Measurements from ENCODE around the gene U2SURP.
A peak's percentile ranks its signal among the peaks of the same experiment; 100 is the strongest.
"Not testable (repeated sequence)": the region's sequence is repeated elsewhere in the genome, so short reads cannot be mapped to it uniquely, and the experiment has no call there.

The U2SURP gene

DNA sequence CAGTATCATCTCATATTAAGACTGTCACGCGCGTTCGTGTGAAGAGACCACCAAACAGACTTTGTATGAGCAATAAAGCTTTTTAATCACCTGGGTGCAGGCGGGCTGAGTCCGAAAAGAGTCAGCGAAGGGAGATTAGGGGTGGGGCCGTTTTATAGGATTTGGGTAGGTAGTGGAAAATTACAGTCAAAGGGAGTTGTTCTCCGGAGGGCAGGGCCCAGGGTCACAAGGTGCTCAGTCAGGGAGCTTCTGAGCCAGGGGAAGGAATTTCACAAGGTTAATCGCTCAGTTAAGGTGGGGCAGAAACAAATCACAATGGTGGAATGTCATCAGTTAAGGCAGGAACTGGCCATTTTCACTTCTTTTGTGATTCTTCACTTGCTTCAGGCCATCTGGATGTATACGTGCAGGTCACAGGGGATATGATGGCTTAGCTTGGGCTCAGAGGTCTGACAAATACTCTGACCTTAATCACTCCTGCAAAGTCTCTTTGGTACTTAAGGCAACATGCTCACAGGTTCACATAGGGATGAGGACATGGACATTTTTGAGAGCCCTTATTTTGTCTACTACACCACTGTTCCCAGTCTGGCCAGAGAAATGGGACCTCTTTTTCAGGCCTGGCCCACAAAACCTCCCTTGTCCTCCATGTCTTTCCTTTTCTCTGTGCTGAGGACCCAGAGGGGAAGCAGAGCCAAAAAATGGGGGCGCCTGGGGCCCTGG lies 71.1 kb downstream of the U2SURP start:
- not testable (repeated sequence) for DNase-seq

DNA sequence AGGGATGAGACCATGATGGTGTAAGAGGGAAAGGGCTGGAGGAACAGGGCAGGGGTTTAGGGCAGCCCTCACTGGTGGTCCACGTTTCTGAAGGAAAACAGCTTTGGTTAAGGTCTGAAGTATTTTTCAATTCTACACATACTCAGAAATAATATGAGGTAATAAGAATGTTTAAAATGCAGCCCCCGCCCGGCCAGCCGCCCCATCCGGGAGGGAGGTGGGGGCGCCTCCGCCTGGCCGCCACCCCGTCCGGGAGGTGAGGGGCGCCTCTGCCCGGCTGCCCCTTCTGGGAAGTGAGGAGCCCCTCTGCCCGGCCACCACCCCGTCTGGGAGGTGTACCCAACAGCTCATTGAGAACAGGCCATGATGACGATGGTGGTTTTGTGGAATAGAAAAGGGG lies 72.2 kb downstream of the U2SURP start:
- DNase-seq = not testable (repeated sequence)

DNA sequence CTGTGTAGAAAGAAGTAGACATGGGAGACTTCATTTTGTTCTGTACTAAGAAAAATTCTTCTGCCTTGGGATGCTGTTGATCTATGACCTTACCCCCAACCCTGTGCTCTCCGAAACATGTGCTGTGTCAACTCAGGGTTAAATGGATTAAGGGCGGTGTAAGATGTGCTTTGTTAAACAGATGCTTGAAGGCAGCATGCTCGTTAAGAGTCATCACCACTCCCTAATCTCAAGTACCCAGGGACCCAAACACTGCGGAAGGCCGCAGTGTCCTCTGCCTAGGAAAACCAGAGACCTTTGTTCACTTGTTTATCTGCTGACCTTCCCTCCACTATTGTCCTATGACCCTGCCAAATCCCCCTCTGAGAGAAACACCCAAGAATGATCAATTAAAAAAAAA lies 72.6 kb downstream of the U2SURP start:
- DNase-seq = not testable (repeated sequence)

DNA sequence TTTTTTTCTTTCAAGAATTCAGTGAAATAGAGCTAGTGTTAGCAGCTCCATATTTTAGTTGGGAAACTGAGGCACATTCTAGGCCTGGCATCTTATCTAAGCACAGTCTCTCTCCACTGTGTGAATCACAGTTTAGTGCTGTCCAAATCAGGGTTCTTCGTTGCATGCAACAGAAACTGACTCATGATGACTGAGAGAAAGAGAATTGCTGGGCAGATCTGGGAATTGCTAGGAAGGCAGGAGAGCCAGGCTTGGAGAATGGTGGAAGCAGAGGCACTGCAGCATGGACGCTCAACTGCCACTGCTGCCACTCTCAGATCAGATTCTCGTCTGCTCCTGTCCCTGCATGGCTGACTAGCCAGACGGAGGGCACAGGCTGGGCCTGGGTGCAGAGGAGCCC lies 77.5 kb downstream of the U2SURP start:
- DNase-seq = no peak

DNA sequence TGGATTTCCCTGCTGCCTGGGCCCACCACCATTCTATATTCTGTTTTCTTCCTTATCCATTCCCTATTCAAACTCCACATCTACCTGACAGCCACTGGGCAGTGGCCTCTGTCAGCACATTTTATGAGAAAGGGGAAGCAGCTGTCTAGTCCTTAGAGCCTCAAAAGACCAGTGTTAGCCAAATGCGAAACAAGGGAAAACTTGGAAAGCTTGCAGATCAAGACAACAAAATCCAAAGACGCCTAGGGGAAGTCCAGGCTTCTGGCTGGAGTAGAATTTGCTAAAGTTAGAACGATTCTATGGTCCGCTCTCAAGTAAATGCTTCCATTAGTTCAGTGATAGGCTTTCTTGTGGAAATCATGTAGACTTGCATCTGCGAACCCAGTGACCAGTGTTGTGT lies 78.8 kb downstream of the U2SURP start:
- DNase-seq = no peak

DNA sequence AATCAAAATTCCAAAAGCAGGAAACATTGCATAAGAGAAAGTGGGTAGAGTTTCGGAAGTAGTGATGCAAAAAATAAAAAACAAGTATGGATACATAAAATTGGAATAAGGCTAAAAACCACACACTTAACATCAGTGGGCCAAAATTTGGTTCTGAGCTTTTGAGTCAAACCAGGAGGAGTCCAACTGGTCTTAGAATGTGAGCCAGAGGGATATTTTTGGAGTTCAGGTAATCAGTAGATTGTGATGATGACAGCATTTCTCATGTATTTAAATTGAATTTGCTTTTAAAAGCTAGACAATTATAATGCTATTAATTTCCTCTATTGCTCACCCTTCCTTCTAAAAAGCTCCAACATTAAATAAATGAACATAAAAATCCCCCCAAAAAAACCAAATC lies 80.0 kb downstream of the U2SURP start:
- DNase-seq = no peak

DNA sequence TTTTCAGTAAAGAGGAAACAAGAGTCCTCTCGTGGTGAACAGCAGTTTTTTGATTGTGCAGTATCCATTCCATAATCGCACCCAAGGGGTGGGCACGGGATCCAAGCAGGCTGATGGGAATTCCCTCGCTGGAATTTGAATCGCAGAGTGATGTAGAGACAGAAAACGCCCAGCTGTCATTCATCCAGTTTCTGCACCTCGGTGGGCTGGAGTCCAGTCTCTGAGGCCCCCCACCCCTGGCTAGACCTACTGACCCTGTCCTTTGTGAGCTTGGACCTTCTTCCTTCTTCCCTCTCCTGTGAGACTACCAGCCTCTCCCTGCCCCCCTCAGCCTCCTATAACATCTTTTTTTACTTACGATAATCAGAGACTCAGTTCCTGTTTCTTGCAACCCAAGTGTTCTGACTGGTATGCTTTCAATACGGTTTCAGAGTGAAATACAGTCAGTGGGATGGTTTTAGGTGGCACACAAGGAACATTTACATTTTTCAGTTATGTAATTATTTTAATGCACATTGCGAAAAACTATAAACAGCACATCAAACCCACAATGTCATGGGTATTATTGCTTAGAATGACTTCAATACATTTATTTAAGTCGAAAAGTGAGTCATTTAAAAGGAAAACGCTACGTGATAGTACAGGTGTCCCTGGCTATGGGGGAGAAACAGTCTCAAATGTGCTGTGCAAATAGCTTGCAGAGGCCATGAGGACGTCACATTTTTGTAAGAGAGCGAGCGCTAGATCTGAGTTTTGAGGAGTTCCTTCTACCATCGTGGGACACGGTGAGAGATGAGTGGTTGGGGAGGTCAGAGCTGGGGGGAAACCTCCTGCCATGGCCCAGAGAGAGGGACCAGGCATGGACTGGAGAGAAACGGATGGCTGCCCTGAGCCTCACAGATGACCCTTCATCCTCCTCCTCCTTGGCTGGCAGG lies 80.7 kb downstream of the U2SURP start:
- peak; percentile 34 to 48 (median 40) for DNase-seq

DNA sequence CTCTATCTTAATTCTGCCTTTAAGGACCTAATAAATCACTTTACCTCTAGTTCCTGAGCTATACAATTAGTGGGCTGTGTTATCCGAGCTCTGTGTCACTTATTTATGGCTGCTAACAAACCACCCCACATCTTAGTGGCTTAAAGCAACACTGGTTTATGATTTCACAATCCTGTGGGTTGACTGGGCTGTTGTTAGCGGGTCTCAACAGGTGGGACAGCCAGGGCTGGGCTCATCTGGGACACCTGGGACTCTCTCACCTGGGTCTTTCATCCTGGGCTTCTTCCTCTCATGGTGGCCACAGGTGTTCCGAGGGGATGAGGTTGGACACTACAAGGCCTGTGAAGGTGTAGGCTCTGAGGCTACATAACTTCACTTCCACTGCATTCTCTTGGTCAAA lies 82.4 kb downstream of the U2SURP start:
- no peak for DNase-seq

DNA sequence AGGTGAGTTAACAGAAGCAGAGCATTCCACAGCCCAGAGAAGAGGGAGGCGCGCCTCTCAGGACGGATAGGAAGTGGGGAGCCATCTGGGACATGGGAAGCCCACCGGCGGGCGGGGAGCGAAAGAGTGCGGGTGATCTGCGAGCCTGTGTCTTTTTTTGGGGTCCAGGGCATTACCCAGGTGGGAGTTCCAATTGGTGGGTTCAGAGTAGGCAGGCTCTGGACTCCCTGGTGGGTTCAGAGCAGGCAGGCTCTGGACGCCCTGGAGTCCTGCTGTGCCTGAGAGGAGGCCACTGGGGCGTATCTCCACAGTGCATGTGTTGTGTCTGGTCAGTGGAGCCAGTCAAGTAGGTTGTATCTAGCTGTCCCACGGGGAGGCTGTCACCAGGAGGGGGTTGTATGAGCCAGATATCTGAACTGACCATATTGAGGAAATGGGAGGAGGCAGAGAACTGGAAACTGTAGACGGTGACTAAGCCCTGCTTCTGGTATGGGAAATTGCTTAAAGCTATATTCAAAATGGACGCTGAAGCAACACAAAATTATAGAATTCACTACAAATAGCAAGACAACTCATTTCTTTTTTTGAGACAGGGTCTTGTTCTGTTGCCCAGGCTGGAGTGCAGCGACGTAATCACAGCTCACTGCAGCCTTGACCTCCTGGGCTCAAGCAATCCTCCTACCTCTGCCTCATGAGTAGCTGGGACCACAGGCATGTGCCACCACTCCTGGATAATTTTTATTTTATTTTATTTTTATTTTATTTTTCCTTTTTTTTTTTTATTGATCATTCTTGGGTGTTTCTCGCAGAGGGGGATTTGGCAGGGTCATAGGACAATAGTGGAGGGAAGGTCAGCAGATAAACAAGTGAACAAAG lies 83.7 kb downstream of the U2SURP start:
- peak; percentile 88 to 93 (median 91) for DNase-seq

DNA sequence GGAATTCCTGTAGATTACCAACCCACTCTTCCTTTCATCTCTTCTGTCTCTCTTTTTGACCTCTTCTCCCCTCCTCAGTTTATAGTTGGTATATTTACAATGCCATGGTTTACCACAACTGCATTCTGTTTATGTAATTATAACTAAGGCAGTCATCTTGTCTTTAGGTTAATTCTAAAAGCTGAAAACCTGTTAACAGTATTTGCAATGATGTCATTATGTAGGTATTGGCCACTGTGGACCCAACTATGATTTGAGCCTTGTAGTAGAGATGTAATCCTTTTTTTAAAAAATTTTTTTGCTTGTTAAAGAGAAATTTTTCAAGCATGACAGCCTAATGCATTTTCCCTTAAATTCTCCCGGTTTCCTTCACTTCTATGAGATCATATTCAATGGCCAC lies 87.5 kb downstream of the U2SURP start:
- no peak for DNase-seq

DNA sequence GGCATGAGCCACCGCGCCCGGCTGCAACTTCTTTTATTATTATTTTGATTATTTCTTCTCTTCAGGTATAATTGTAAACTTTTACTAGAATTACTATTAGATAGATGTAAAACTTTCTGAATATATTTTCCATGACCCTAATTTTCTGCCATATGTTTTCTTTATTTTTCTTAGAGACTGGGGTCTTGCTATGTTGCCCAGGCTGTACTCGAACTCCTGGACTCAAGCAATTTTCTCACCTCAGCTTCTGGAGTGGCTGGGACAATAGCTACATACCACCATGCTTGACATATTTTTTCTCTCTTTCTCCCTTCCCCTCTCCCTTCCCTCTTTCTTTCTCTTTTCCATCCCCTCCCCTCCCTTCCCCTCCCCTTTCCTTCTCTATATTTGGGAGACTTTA lies 88.6 kb downstream of the U2SURP start:
- DNase-seq = no peak

DNA sequence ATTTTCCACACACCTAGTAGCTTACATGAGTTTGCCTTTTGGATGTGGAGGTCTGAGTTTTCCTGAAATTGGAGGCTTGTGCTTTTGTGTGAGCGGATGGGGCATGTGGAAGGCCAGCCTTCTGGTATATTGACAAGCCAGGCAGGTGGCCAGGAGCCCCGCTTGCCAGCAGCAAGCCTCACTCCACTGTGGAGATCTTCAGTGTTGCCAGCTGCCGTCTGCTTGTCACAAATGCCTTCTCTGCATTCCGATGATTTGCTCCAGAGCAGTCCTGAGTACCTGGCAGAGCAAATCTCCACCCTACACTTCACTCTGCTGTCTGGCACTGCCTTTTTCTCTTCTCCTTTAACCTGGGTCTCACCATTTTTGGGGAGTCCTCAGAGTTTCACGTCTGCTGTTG lies 89.1 kb downstream of the U2SURP start:
- no peak for DNase-seq

DNA sequence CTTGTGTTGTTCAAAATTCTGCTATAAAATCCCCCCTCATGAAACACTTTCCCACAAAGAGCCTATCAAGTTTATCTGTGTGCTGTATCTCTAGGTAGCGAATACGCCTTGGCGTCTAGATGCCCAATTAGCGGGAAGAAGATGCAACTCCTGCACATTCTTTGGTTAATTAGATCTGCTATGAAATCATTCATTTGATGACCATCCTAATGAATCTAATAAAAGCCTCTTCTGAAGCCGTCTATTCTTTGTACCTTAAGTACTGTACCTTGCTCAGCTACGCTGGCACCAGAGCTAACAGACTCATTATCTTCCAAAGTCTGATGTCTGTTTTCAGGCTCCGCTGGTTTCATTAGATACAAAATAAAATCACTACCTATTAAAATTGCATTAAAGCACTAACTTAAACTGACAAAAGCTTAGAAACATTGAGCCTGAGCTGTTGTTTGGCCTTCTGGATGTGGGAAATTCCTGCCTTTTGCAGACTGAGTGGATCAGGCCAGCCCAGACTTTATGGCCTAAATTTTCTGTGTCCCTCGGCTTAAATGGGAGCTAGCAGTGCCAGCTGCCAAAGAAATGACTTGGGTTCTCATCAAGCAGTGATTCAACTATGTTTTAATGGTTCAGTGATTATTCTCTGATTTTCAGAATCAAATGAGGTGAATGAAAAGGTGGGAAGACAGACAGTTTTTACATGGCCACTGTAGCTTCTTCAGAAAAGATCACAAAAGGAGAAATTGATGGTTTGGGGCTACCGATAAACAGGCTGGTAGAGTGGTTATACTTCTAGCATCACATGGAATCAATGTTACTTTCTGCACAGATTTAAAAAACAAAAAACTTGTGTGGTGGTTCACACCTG lies 89.8 kb downstream of the U2SURP start:
- DNase-seq = no peak

DNA sequence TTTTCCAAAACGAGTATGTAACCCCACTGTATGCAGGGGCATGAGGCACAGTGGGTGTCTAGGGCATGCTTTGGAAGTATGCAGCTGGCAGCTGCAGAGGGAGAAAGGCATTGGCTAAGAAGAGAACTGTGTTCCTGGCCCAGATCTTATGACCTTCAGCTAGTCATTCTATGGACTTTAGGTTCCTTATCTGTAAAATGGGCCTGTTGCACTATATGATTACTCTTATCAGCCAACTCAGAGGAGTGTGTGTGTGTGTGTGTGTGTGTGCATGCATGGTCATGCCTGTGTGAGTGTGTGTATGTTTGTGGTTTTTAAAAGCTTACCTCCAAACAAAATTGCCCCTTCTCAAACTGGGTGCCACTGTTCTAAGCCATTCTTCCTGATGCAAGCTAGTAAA lies 90.8 kb downstream of the U2SURP start:
- DNase-seq = no peak

DNA sequence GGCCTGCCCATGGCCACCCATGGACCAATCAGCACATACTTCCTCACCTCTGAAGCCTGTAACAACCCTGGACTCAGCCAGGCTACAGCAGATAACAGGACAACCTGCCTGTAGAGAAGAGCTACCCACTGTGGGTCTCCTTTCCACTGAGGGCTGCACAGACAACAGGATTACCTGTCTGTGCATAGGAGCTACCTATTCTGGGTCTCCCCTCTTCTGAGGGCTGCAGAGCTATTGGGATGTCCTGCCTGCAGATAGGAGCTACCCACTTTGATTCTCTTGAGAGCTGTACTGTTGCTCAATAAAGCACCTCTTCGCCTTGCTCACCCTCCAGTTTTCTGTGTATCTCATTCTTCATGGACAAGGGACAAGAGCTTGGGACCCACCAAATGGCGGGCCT lies 94.4 kb downstream of the U2SURP start:
- no peak for DNase-seq

DNA sequence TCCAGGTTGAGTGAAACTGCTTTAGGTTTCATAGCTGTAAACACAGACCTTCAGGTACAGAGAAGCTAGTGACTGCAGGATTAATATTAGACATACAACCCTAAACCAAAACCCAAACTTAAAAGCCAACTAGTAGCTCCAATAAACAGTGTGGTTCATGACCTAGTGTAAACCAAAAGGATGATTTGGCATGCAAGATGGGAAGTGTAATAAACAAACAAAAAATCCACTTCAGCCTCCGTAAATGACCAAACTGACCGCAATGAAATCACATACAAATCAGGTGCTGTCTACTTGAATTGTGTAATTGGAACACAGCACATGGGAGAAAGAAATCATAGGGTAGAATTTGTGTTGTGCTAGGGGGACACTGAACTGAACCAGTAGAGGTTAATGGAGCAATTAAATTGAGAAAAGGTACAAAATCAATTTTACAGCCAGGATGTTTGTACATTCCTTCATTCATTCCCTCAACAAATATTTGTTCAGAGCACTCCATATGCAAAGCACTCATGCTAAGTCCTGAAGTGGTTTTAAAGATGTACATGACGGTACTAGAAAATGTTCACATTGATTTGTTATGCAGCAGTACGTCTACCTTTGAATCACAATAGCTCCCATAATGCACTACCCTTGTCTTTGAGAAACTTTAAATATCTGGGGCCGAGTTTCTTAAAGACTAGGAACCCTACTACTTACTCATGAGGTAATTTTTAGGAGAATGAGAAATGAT lies 96.8 kb downstream of the U2SURP start:
- no peak for DNase-seq

DNA sequence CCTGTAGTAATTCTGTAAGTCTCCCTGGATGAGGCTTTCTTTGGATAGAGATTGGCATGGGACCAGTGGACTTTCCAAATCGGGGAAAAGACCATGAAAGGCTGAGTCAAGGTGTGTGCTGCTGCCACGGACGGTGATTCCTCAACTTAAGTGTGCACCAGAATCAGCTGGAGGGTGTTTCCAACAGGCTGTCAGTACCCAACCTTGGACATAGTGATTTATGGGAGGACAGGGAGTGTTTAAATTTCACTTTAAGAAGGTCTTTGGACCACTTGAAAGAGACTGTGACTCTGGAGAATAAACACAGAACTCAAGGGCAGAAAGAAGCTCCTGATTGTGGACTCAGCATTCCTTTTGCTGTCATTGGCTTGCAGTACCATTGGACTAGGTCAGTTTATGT lies 97.8 kb downstream of the U2SURP start:
- no peak for DNase-seq

DNA sequence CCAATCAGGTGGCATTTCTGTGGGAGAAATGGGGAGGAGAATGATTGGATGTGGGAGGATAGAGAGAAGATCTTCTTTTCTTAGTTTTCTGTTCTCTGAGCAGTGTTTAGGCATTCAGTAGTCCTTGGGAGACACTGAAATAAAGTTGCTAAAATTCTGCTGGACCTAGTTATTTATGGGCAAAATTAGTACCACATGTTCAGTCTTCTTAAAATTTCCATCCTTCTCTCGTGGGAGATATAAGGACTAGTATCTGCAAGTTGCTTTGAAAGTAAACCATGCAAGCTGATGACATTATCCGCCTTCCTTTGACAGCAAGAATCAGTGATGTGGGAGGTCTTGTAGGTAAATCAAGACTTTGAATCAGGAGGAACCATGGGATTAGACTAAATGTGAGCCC lies 98.3 kb downstream of the U2SURP start:
- no peak for DNase-seq

DNA sequence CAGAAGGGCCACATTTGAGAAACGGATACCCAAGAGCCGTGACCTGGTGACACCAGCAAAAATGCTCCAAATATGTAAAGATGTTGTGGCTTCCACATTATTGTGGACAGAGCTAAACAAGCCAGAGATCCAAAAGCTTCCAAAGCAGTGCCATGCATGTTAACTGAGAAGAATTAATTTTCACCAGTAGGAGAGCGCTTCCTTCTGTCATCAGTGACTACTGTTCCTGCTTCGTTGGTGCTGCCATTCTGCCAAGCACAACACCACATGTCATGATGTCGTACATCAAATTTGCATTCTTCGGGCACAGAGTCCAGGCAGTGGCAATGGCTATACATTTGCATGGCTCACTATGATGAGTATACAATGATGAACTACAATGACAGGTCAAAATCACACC lies 99.1 kb downstream of the U2SURP start:
- DNase-seq = no peak

DNA sequence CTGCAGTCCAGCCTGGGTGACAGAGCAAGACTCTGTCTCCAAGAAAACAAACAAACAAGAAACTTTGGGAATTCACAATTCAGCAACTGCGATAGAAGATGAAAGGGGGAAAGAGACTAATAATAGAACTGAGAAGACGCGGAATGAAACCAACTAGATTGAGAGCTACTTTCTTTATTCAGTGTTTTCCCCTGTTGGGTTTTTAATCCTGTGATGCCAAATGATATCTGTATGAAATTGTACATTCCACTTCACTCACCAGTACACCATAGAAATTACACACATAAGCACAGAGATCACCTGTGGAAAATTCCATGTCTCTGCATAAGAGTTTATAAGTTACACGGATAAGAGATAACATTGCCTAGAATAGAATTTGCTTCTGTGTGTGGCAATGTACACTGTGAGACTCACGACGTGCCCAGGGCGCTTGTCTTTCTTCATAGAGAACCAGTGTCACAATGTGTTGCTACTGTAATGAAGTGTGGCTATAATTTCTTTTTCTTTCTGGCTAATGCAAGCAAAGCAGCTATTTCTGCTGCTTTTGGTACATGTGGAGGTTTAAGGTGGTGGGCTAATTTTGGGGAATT lies 100.5 kb downstream of the U2SURP start:
- no peak for DNase-seq

DNA sequence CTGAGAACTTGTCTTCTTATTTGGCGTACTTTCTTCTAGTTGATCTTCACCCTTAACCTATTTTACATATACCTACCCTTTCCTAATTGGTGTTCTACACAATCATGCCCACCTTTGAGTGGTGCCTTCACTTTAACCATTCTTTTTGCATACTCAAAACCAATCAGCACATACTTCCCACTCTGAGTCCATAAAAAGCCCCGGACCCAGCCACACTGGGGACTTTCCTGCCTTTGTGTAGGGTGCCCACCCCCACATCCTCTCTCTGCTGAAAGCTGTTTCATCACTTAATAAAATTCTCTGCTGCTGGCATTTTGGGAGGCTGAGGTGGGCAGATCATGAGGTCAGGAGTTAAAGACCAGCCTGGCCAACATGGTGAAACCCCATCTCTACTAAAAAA lies 102.3 kb downstream of the U2SURP start:
- peak; percentile 64 to 83 (median 75) for DNase-seq
